AG09319 (cell line): Measurements from ENCODE around the gene PDE3A.

Experiments
- DNase-seq: peaks from one replicate; pipeline ENCODE4 v3.0.0-alpha.2; 2010; ENCODE audit warnings: low read depth; ENCODE audit errors: extremely low read depth
- TF ChIP-seq, protein P1 (sequence below): IDR thresholded peaks from 2 replicates; pipeline ENCODE4 v1.5.1; 2011; ENCODE audit warnings: low read depth, mild to moderate bottlenecking, inconsistent platforms, low read length, moderate library complexity

The PDE3A gene

DNA sequence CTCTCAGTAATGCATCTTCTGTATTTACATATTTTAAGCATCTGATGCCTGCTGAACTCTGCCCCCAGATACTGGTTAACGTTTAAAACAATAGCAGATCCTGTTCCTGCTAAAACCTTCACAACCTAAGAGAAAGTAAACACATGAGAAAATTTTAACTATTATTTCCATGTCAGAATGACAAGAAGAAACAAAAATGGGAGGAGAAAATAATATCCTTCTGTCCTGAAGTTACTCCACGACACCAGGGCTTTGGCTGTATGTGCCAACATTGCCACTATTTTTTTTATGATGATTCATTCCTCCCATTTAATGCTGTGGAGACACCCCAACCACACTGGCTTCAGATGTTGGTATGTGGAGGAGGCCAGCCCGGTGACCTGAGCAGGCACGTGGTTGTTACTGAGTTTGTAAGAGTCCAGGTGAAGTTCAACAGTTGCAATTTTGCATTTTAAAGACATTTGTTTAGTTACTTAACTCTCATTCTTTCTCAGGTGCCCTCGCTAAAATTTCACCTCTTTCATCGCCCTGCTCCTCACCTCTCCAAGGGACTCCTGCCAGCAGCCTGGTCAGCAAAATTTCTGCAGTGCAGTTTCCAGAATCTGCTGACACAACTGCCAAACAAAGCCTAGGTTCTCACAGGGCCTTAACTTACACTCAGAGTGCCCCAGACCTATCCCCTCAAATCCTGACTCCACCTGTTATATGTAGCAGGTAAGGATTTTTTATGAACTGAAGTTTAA is 261.2 kb downstream of the PDE3A start:
- no peak for DNase-seq
- TF ChIP-seq, protein P1, sequence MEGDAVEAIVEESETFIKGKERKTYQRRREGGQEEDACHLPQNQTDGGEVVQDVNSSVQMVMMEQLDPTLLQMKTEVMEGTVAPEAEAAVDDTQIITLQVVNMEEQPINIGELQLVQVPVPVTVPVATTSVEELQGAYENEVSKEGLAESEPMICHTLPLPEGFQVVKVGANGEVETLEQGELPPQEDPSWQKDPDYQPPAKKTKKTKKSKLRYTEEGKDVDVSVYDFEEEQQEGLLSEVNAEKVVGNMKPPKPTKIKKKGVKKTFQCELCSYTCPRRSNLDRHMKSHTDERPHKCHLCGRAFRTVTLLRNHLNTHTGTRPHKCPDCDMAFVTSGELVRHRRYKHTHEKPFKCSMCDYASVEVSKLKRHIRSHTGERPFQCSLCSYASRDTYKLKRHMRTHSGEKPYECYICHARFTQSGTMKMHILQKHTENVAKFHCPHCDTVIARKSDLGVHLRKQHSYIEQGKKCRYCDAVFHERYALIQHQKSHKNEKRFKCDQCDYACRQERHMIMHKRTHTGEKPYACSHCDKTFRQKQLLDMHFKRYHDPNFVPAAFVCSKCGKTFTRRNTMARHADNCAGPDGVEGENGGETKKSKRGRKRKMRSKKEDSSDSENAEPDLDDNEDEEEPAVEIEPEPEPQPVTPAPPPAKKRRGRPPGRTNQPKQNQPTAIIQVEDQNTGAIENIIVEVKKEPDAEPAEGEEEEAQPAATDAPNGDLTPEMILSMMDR = no peak

DNA sequence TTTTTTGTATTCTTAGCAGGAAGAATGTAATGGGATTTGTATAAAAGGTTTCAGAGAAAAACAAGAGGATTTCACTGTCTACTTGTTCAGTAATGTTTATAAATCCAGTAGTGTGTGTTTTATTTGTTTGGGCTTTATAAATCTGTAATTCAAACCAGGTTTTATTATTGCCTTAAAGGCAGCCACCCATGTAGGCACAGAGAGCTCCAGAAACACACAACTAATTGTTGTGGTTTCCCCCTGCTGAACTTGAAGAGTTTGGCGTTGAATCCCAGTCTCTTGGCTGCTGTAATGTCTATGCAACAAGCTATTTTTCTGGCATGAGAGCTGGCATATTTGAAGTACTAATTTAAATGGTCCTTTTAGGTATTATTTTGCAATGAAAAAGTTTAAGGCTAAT is 263.4 kb downstream of the PDE3A start:
- DNase-seq = peak; percentile 95
- TF ChIP-seq, protein P1 = no peak

GRCh38 chr12:20641106-20641505 is 272.8 kb downstream of the PDE3A start:
- no peak for DNase-seq
- TF ChIP-seq, protein P1 = no peak

GRCh38 chr12:20643822-20644221 is 275.5 kb downstream of the PDE3A start:
- TF ChIP-seq, protein P1 = no peak
- DNase-seq = no peak

DNA sequence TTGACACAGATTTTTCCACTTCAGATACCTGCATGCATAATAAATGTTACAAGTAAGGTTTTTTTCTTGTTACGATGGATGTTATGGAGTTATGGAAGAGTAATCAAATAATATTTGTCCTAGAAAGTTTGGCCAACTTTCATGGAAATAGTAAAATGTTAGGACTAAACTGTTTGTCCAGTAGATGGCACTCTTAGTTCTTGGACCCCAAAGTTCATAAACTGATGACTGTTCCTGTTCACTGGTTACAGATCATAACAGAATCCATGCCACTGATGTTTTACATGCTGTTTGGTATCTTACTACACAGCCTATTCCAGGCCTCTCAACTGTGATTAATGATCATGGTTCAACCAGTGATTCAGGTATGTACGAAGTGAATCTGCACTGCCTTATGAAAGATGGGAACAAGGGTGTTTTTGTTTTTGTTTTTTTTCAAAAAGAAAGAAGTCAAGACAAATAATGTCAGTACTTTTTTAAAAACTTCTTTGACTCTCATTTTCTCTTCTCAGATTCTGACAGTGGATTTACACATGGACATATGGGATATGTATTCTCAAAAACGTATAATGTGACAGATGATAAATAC is 278.0 kb downstream of the PDE3A start:
- peak; percentile 18 for DNase-seq

GRCh38 chr12:20653871-20654270 is 285.5 kb downstream of the PDE3A start:
- DNase-seq = no peak
- TF ChIP-seq, protein P1 = no peak

More for the DNA sequence above, 278.0 kb downstream of the PDE3A start:
- TF ChIP-seq, protein P1 = peak; percentile 65

- no peak for DNase-seq
- TF ChIP-seq, protein P1 = no peak
Measured at GRCh38 chr12:20656600-20656999, 288.3 kb downstream of the PDE3A start.
